Measurements from ENCODE around the gene DYNLT5. TPM values are rescaled to one million over a fixed set of nuclear protein-coding genes. Genes with fewer than 3 reads are reported as not detected.
A peak's percentile ranks its signal among the peaks of the same experiment; 100 is the strongest.
"Not testable (repeated sequence)": the region's sequence is repeated elsewhere in the genome, so short reads cannot be mapped to it uniquely, and the experiment has no call there.

The DYNLT5 gene
- total RNA-seq, 1 donor from 2014 or later: not detected

DNA sequence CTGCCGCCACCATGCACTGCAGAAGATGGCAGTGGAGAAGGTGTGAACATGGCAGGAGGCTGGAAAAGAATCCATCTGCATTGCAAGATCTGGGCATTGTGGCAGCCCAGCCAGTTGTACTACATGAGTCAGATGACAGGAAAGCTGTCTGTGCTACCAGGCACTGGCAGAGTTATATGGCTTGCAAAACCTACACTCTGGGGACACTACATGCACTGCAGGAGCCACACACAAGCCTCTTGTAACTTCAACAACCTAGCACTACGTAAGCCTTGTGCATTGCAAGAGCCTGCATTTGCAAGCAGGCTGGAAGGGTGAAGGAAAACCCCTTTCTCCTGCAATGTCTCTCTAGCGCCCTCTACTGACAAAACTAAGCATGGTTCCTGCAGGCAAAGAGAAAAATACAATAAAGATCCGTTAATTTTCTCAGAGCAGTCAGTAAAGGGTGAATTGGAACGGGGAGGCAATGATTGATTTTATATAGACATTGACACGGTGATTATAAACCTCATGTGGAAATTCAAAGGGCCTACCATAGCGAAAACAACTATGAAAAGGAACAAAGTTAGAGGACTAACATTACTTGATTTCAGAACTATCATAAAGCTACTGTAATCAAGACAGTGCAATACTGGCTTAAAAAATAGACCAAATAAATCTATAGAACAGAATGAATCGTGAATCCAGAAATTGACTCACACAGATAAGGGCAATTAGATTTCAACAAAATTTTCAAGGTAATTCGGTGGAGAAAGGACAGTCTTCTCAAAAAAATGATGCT is 26.2 kb upstream of the DYNLT5 start:
- peak; percentile 30 for DNase-seq (ENCODE audit: low read depth)
- H3K4me3 ChIP-seq (ENCODE audit: low read depth, low read length): no peak overlapping the region
- TF ChIP-seq, protein P1, sequence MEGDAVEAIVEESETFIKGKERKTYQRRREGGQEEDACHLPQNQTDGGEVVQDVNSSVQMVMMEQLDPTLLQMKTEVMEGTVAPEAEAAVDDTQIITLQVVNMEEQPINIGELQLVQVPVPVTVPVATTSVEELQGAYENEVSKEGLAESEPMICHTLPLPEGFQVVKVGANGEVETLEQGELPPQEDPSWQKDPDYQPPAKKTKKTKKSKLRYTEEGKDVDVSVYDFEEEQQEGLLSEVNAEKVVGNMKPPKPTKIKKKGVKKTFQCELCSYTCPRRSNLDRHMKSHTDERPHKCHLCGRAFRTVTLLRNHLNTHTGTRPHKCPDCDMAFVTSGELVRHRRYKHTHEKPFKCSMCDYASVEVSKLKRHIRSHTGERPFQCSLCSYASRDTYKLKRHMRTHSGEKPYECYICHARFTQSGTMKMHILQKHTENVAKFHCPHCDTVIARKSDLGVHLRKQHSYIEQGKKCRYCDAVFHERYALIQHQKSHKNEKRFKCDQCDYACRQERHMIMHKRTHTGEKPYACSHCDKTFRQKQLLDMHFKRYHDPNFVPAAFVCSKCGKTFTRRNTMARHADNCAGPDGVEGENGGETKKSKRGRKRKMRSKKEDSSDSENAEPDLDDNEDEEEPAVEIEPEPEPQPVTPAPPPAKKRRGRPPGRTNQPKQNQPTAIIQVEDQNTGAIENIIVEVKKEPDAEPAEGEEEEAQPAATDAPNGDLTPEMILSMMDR (conservative IDR thresholded peaks at IDR 0.05; ENCODE audit: low read depth, low read length): peak; percentile 99

DNA sequence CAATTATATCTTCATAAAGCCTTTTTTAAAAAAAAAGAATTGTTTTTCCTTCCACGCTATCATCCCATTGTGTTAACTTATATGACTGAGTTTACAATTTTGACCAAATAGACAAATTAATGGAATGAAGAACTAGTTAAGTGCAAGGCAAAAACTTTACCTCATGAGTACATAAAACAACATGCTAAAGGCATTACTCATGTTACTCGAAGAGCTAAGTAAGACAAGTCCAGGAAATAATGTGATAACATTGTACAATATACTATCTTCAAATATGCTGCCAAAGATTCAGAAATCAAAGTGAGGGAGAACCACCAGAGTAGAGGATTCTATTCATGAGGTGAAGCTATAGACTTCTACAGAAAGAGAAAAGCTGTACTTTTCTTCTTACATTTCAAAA is 24.2 kb upstream of the DYNLT5 start:
- no peak for DNase-seq (ENCODE audit: low read depth)
- TF ChIP-seq, protein P1 (conservative IDR thresholded peaks at IDR 0.05; ENCODE audit: low read depth, low read length): no peak
- H3K4me3 ChIP-seq (ENCODE audit: low read depth, low read length): no peak overlapping the region

DNA sequence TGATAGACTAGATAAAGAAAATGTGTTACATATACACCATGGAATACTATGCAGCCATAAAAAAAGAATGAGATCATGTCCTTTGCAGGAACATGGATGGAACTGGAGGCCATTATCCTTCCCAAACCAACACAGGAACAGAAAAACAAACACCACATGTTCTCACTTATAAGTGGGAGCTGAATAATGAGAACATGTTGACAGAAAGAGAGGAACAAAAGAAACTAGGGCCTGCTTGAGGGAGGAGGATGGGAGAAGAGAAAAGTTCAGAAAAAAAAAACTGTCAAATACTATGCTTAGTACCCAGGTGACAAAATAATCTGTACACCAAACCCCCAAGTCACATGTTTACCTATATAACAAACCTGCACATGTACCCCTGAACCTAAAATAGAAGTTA is 23.5 kb upstream of the DYNLT5 start:
- DNase-seq (ENCODE audit: low read depth); H3K4me3 ChIP-seq (ENCODE audit: low read depth, low read length): not testable (repeated sequence)

DNA sequence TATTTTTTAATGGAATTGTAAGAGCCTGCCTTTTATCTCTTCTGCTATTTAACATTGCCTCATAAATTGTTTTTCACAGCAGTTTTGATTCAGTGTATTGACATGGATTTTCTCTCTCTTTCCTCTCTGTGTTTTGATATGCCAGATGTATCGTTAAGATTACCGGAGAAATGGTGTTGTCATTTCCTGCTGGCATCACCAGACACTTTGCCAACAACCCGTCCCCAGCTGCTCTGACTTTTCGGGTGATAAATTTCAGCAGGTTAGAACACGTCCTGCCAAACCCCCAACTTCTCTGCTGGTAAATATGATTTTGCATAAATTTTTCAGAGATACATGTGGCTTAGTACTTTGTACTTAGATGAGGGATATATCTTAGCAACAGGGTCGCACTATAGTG is 23.1 kb upstream of the DYNLT5 start:
- no peak overlapping the region for H3K4me3 ChIP-seq (ENCODE audit: low read depth, low read length)
- DNase-seq (ENCODE audit: low read depth): no peak
- TF ChIP-seq, protein P1 (conservative IDR thresholded peaks at IDR 0.05; ENCODE audit: low read depth, low read length): no peak

DNA sequence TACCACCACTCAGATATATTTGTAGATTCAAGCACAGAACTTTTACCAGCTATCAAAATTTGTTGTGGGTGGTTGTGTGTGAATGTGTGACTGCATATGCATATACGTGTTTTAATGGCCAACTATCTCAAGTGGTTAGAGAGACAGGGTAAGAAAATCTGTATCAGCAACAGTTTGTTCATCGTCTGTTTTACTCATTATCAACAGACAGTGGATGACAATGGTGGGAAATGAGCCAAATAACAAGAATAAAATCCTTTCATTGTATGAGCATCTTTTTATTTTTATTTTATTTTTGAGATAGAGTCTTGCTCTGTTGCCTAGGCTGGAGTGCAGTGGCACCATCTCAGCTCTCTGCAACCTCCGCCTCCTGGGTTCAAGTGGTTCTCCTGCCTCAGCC is 22.7 kb upstream of the DYNLT5 start:
- no peak for DNase-seq (ENCODE audit: low read depth)
- TF ChIP-seq, protein P1 (conservative IDR thresholded peaks at IDR 0.05; ENCODE audit: low read depth, low read length): no peak
- no peak overlapping the region for H3K4me3 ChIP-seq (ENCODE audit: low read depth, low read length)

DNA sequence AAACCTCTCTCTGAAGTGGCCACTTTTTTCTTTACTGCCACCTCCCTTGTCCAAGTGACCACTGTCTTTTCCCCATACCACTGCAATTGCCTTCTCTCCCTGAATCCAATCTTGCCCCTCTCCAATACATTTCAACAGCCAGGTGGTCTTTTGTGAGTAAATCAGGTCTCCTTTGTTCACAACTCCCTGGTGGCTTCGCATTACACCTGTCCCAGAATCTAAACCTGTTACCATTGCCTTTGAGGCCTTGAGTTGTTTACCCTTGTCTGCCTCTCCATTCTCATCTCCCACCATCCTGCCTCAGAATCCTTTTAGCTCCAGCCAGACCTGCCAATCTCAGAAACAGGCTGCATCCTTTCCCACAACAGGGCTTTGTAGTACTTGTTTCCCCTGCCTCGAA is 21.8 kb upstream of the DYNLT5 start:
- no peak for DNase-seq (ENCODE audit: low read depth)
- TF ChIP-seq, protein P1 (conservative IDR thresholded peaks at IDR 0.05; ENCODE audit: low read depth, low read length): no peak
- no peak overlapping the region for H3K4me3 ChIP-seq (ENCODE audit: low read depth, low read length)

DNA sequence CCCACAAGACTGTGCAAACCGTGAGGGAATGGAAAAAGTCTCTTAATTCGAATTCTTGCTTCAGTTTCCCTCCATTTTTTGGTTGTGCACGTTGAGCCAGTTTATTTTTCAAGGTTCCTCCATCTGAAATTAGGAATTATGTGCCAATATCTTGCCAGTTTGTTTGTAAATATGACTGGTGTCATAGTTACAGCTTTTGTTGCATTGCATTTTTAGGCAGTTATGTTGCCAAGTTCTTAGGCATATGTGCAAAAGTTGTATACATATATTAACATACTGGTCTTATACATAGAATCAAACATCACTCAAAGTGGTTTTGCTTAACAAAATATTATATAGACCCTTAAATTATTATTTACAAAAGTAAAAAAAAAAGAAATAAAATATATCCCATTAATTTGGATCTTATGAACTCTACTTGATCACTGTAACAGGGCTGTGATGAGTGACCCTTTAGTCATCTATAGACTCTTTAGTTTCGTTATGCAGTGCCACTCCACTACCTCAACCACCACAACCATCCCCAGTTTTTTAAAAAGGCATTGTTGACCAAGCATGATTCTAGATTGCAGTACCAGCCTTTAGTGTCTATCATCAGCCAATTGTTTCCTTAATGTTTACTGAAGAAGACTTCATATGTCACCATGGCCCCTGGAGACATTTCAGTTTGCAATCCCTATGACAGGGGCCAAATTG is 20.9 kb upstream of the DYNLT5 start:
- TF ChIP-seq, protein P1 (conservative IDR thresholded peaks at IDR 0.05; ENCODE audit: low read depth, low read length): no peak
- no peak overlapping the region for H3K4me3 ChIP-seq (ENCODE audit: low read depth, low read length)
- DNase-seq (ENCODE audit: low read depth): no peak

Data from epithelial cell of proximal tubule (primary cell).